ENCODE measurements around the gene ARL15.

ARL15 gene

GRCh38 chr5:54288568-54289217, 21.7 kb downstream of the ARL15 start:
- TF ChIP-seq RAD21 (IDR thresholded peaks at IDR 0.05; ENCODE audit: low read depth) (no peak), USF1 (IDR thresholded peaks at IDR 0.05) (no peak), EGR1 (IDR thresholded peaks at IDR 0.05) (no peak), REST (IDR thresholded peaks at IDR 0.05; ENCODE audit: low read depth) (no peak), CREB1 (IDR thresholded peaks at IDR 0.05; ENCODE audit: low read depth) (no peak), TCF12 (IDR thresholded peaks at IDR 0.05; ENCODE audit: low read depth) (no peak), CEBPB (IDR thresholded peaks at IDR 0.05) (no peak), FOXM1 (IDR thresholded peaks at IDR 0.05; ENCODE audit: borderline replicate concordance, low read depth) (no peak), ZBTB7A (IDR thresholded peaks at IDR 0.05; ENCODE audit: low read depth) (no peak), EP300 (IDR thresholded peaks at IDR 0.05; ENCODE audit: borderline replicate concordance) (no peak)

- TF ChIP-seq EGR1 (IDR thresholded peaks at IDR 0.05), result no peak
- no peak for TF ChIP-seq YY1 (IDR thresholded peaks at IDR 0.05; ENCODE audit: low read depth)
- no peak for TF ChIP-seq TCF12 (IDR thresholded peaks at IDR 0.05; ENCODE audit: low read depth)
- no peak for TF ChIP-seq TEAD4 (IDR thresholded peaks at IDR 0.05)
- no peak for TF ChIP-seq NFIC (IDR thresholded peaks at IDR 0.05)
- TF ChIP-seq RAD21 (IDR thresholded peaks at IDR 0.05; ENCODE audit: low read depth), result no peak
- no peak for TF ChIP-seq FOXM1 (IDR thresholded peaks at IDR 0.05; ENCODE audit: borderline replicate concordance, low read depth)
- no peak for TF ChIP-seq MAX (IDR thresholded peaks at IDR 0.05)
- no peak for TF ChIP-seq REST (IDR thresholded peaks at IDR 0.05; ENCODE audit: low read depth)
- no peak for TF ChIP-seq TAF1 (IDR thresholded peaks at IDR 0.05; ENCODE audit: low read depth)
- no peak for TF ChIP-seq ZBTB7A (IDR thresholded peaks at IDR 0.05; ENCODE audit: low read depth)
- TF ChIP-seq USF1 (IDR thresholded peaks at IDR 0.05), result no peak
- no peak for TF ChIP-seq CREB1 (IDR thresholded peaks at IDR 0.05; ENCODE audit: low read depth)
- no peak for TF ChIP-seq CEBPB (IDR thresholded peaks at IDR 0.05)
- no peak for TF ChIP-seq EP300 (IDR thresholded peaks at IDR 0.05; ENCODE audit: borderline replicate concordance)
Measured at GRCh38 chr5:54285686-54286085, 24.7 kb downstream of the ARL15 start.

- TF ChIP-seq EP300 (IDR thresholded peaks at IDR 0.05; ENCODE audit: borderline replicate concordance) (no peak), NFIC (IDR thresholded peaks at IDR 0.05) (no peak), TEAD4 (IDR thresholded peaks at IDR 0.05) (no peak), USF1 (IDR thresholded peaks at IDR 0.05) (no peak), TAF1 (IDR thresholded peaks at IDR 0.05; ENCODE audit: low read depth) (no peak), YY1 (IDR thresholded peaks at IDR 0.05; ENCODE audit: low read depth) (no peak), TCF12 (IDR thresholded peaks at IDR 0.05; ENCODE audit: low read depth) (no peak)
Measured at GRCh38 chr5:54284586-54284985, 25.8 kb downstream of the ARL15 start.

GRCh38 chr5:54282876-54283275, 27.5 kb downstream of the ARL15 start:
- TF ChIP-seq TEAD4 (IDR thresholded peaks at IDR 0.05), result no peak
- TF ChIP-seq TAF1 (IDR thresholded peaks at IDR 0.05; ENCODE audit: low read depth), result no peak
- TF ChIP-seq EP300 (IDR thresholded peaks at IDR 0.05; ENCODE audit: borderline replicate concordance), result no peak
- TF ChIP-seq USF1 (IDR thresholded peaks at IDR 0.05), result no peak
- TF ChIP-seq MAX (IDR thresholded peaks at IDR 0.05), result no peak
- no peak for TF ChIP-seq NFIC (IDR thresholded peaks at IDR 0.05)
- TF ChIP-seq FOXM1 (IDR thresholded peaks at IDR 0.05; ENCODE audit: borderline replicate concordance, low read depth), result no peak
- TF ChIP-seq REST (IDR thresholded peaks at IDR 0.05; ENCODE audit: low read depth), result no peak
- no peak for TF ChIP-seq RAD21 (IDR thresholded peaks at IDR 0.05; ENCODE audit: low read depth)
- no peak for TF ChIP-seq EGR1 (IDR thresholded peaks at IDR 0.05)
- TF ChIP-seq TCF12 (IDR thresholded peaks at IDR 0.05; ENCODE audit: low read depth), result no peak
- TF ChIP-seq CEBPB (IDR thresholded peaks at IDR 0.05), result no peak
- TF ChIP-seq CREB1 (IDR thresholded peaks at IDR 0.05; ENCODE audit: low read depth), result no peak
- no peak for TF ChIP-seq YY1 (IDR thresholded peaks at IDR 0.05; ENCODE audit: low read depth)
- no peak for TF ChIP-seq ZBTB7A (IDR thresholded peaks at IDR 0.05; ENCODE audit: low read depth)

Data from Ishikawa (cell line).